ENCODE data around the gene GSTCD. TPM values are rescaled to one million over a fixed set of nuclear protein-coding genes. Genes with fewer than 3 reads are reported as not detected.
"Not testable (repeated sequence)": the region's sequence is repeated elsewhere in the genome, so short reads cannot be mapped to it uniquely, and the experiment has no call there.

The GSTCD gene
- total and polyA plus RNA-seq, 2 experiments from 2014 or later: 11.3 to 39.1 TPM

- Mint-ChIP-seq H3K36me3 (ENCODE audit: low read depth) (peaks cover 59% of the 10 kb centered on the region), H3K9me3 (peaks cover 26% of the 10 kb centered on the region; the same call in 2 of the 3 replicates)
- H3K36me3 ChIP-seq (ENCODE audit: insufficient read depth); H2AFZ ChIP-seq; ATAC-seq; H3K4me2 ChIP-seq; H3K4me3 Mint-ChIP-seq; H3K4me1 Mint-ChIP-seq; H3K27me3 ChIP-seq (ENCODE audit: insufficient read depth); H3K27me3 Mint-ChIP-seq (ENCODE audit: insufficient read depth, low read depth, poor library complexity); H3K4me1 ChIP-seq (ENCODE audit: insufficient read depth); H3K9me2 ChIP-seq (ENCODE audit: insufficient read depth); H3F3A ChIP-seq (replicated peaks; ENCODE audit: low read depth); H3K27ac Mint-ChIP-seq; H3K27ac ChIP-seq (ENCODE audit: low read depth); DNase-seq (ENCODE audit: low spot score); H4K20me1 ChIP-seq (replicated peaks; ENCODE audit: insufficient read depth); H3K4me3 ChIP-seq: not testable (repeated sequence)
- peaks cover 22% of the 10 kb centered on the region for H3K79me2 ChIP-seq (replicated peaks; ENCODE audit: insufficient read depth)
Measured at GRCh38 chr4:105772065-105772464, 63.5 kb downstream of the GSTCD start.

- H3K36me3 Mint-ChIP-seq (ENCODE audit: low read depth): peaks cover 38% of the 10 kb centered on the region
- H3K27ac Mint-ChIP-seq: not testable (repeated sequence)
Measured at GRCh38 chr4:105775760-105776415, 67.3 kb downstream of the GSTCD start.

DNA sequence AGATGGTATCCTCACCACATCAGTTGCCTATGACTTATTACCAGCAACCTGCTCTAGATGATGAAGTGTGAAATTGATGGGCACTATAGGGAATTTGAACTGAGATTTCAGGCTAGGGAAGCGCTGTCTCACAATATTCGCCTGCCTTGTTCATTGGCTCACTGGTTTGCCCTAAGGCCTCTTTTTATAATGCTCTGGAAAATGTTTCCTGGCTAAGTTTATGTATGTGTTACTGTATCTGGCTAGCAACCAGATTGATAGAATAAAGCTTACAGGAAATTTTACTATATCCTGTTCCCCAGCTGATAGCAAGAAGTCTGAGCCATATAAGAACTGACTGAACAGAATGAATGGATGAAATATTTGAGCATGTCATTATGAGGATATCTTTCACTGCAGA lies 71.6 kb downstream of the GSTCD start:
- Histone ChIP-seq H3K36me3 (ENCODE audit: insufficient read depth) (no peaks in the 10 kb centered on the region), H3K27ac (ENCODE audit: low read depth) (no peak overlapping the region), H3K9me2 (ENCODE audit: insufficient read depth) (no peaks in the 10 kb centered on the region), H4K20me1 (replicated peaks; ENCODE audit: insufficient read depth) (no peaks in the 10 kb centered on the region; the same call in 1 of the 2 replicates), H3K27me3 (ENCODE audit: insufficient read depth) (no peaks in the 10 kb centered on the region), H3K4me1 (ENCODE audit: insufficient read depth) (no peaks in the 10 kb centered on the region), H3K79me2 (replicated peaks; ENCODE audit: insufficient read depth) (no peaks in the 10 kb centered on the region), H3K4me2 (no peak overlapping the region), H3F3A (replicated peaks; ENCODE audit: low read depth) (no peaks in the 10 kb centered on the region), H2AFZ (no peak overlapping the region), H3K4me3 (no peak overlapping the region)
- no peak for DNase-seq (ENCODE audit: low spot score)
- Mint-ChIP-seq H3K4me3 (no peak overlapping the region), H3K36me3 (ENCODE audit: low read depth) (peaks cover 13% of the 10 kb centered on the region), H3K4me1 (no peaks in the 10 kb centered on the region), H3K27ac (no peak overlapping the region), H3K9me3 (no peaks in the 10 kb centered on the region), H3K27me3 (ENCODE audit: insufficient read depth, low read depth, poor library complexity) (peaks cover 4% of the 10 kb centered on the region)
- no peak for ATAC-seq
- TF ChIP-seq, protein P1, sequence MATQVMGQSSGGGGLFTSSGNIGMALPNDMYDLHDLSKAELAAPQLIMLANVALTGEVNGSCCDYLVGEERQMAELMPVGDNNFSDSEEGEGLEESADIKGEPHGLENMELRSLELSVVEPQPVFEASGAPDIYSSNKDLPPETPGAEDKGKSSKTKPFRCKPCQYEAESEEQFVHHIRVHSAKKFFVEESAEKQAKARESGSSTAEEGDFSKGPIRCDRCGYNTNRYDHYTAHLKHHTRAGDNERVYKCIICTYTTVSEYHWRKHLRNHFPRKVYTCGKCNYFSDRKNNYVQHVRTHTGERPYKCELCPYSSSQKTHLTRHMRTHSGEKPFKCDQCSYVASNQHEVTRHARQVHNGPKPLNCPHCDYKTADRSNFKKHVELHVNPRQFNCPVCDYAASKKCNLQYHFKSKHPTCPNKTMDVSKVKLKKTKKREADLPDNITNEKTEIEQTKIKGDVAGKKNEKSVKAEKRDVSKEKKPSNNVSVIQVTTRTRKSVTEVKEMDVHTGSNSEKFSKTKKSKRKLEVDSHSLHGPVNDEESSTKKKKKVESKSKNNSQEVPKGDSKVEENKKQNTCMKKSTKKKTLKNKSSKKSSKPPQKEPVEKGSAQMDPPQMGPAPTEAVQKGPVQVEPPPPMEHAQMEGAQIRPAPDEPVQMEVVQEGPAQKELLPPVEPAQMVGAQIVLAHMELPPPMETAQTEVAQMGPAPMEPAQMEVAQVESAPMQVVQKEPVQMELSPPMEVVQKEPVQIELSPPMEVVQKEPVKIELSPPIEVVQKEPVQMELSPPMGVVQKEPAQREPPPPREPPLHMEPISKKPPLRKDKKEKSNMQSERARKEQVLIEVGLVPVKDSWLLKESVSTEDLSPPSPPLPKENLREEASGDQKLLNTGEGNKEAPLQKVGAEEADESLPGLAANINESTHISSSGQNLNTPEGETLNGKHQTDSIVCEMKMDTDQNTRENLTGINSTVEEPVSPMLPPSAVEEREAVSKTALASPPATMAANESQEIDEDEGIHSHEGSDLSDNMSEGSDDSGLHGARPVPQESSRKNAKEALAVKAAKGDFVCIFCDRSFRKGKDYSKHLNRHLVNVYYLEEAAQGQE (IDR thresholded peaks at IDR 0.05; ENCODE audit: unreplicated experiment): no peak
- no peak for TF ChIP-seq ZNF331 (CRISPR knock-in tag; IDR thresholded peaks at IDR 0.05; ENCODE audit: low read depth)
- TF ChIP-seq CTCF (conservative IDR thresholded peaks at IDR 0.05; ENCODE audit: low read depth in 2 of 2): no peak
- TF ChIP-seq, protein P2, sequence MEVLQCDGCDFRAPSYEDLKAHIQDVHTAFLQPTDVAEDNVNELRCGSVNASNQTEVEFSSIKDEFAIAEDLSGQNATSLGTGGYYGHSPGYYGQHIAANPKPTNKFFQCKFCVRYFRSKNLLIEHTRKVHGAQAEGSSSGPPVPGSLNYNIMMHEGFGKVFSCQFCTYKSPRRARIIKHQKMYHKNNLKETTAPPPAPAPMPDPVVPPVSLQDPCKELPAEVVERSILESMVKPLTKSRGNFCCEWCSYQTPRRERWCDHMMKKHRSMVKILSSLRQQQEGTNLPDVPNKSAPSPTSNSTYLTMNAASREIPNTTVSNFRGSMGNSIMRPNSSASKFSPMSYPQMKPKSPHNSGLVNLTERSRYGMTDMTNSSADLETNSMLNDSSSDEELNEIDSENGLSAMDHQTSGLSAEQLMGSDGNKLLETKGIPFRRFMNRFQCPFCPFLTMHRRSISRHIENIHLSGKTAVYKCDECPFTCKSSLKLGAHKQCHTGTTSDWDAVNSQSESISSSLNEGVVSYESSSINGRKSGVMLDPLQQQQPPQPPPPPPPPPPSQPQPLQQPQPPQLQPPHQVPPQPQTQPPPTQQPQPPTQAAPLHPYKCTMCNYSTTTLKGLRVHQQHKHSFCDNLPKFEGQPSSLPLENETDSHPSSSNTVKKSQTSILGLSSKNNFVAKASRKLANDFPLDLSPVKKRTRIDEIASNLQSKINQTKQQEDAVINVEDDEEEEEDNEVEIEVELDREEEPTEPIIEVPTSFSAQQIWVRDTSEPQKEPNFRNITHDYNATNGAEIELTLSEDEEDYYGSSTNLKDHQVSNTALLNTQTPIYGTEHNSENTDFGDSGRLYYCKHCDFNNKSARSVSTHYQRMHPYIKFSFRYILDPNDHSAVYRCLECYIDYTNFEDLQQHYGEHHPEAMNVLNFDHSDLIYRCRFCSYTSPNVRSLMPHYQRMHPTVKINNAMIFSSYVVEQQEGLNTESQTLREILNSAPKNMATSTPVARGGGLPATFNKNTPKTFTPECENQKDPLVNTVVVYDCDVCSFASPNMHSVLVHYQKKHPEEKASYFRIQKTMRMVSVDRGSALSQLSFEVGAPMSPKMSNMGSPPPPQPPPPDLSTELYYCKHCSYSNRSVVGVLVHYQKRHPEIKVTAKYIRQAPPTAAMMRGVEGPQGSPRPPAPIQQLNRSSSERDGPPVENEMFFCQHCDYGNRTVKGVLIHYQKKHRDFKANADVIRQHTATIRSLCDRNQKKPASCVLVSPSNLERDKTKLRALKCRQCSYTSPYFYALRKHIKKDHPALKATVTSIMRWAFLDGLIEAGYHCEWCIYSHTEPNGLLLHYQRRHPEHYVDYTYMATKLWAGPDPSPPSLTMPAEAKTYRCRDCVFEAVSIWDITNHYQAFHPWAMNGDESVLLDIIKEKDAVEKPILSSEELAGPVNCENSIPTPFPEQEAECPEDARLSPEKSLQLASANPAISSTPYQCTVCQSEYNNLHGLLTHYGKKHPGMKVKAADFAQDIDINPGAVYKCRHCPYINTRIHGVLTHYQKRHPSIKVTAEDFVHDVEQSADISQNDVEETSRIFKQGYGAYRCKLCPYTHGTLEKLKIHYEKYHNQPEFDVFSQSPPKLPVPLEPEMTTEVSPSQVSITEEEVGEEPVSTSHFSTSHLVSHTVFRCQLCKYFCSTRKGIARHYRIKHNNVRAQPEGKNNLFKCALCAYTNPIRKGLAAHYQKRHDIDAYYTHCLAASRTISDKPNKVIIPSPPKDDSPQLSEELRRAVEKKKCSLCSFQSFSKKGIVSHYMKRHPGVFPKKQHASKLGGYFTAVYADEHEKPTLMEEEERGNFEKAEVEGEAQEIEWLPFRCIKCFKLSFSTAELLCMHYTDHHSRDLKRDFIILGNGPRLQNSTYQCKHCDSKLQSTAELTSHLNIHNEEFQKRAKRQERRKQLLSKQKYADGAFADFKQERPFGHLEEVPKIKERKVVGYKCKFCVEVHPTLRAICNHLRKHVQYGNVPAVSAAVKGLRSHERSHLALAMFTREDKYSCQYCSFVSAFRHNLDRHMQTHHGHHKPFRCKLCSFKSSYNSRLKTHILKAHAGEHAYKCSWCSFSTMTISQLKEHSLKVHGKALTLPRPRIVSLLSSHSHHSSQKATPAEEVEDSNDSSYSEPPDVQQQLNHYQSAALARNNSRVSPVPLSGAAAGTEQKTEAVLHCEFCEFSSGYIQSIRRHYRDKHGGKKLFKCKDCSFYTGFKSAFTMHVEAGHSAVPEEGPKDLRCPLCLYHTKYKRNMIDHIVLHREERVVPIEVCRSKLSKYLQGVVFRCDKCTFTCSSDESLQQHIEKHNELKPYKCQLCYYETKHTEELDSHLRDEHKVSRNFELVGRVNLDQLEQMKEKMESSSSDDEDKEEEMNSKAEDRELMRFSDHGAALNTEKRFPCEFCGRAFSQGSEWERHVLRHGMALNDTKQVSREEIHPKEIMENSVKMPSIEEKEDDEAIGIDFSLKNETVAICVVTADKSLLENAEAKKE (CRISPR knock-in tag; IDR thresholded peaks at IDR 0.05): no peak

More at GRCh38 chr4:105775760-105776415, 67.3 kb downstream of the GSTCD start:
- H4K20me1 ChIP-seq (replicated peaks; ENCODE audit: insufficient read depth); H3K27me3 ChIP-seq (ENCODE audit: insufficient read depth); H3K36me3 ChIP-seq (ENCODE audit: insufficient read depth); H3F3A ChIP-seq (replicated peaks; ENCODE audit: low read depth); H3K27me3 Mint-ChIP-seq (ENCODE audit: insufficient read depth, low read depth, poor library complexity); H3K4me1 ChIP-seq (ENCODE audit: insufficient read depth); ATAC-seq; H3K4me3 Mint-ChIP-seq; H3K4me3 ChIP-seq; H3K27ac ChIP-seq (ENCODE audit: low read depth); H3K9me2 ChIP-seq (ENCODE audit: insufficient read depth); H3K4me1 Mint-ChIP-seq; H2AFZ ChIP-seq; H3K4me2 ChIP-seq; DNase-seq (ENCODE audit: low spot score): not testable (repeated sequence)
- peaks cover 18% of the 10 kb centered on the region for H3K79me2 ChIP-seq (replicated peaks; ENCODE audit: insufficient read depth)
- H3K9me3 Mint-ChIP-seq: peaks cover 14% of the 10 kb centered on the region; the same call in 2 of the 3 replicates

Data from GM23338 (cell line).